Occipital lobe (tissue), 2 donors: Measurements from ENCODE around the gene SUPT6H. TPM values are rescaled to one million over a fixed set of nuclear protein-coding genes. Genes with fewer than 3 reads are reported as not detected.
"Not testable (repeated sequence)": the region's sequence is repeated elsewhere in the genome, so short reads cannot be mapped to it uniquely, and the experiment has no call there.

Experiments
- DNase-seq: peaks from one replicate; lab custom pipeline; 2025; lab: John Stamatoyannopoulos, UW
- total RNA-seq: library from RNA; depleted of rRNA; stranded (reverse); fragments of >200 nt; gene quantifications from one replicate; pipeline ENCODE4 v1.2.3, GENCODE V29; 2014

Gene SUPT6H
- total RNA-seq, 1 donor from 2014 or later, result 32.3 TPM

GRCh38 chr17:28735242-28735722, 73.3 kb downstream of the SUPT6H start:
- DNase-seq, result no peak

- DNase-seq, result not testable (repeated sequence)
Observed at GRCh38 chr17:28735913-28736769, 74.1 kb downstream of the SUPT6H start.

GRCh38 chr17:28737316-28737715, 75.3 kb downstream of the SUPT6H start:
- no peak for DNase-seq

GRCh38 chr17:28737770-28738679, 76.0 kb downstream of the SUPT6H start:
- DNase-seq, result no peak

GRCh38 chr17:28738680-28739384, 76.8 kb downstream of the SUPT6H start:
- DNase-seq, result no peak

- no peak for DNase-seq
Observed at GRCh38 chr17:28740406-28741357, 78.7 kb downstream of the SUPT6H start.

GRCh38 chr17:28741358-28742349, 79.6 kb downstream of the SUPT6H start:
- no peak for DNase-seq

- peak; percentile 53 for DNase-seq
Observed at GRCh38 chr17:28743243-28744103, 81.5 kb downstream of the SUPT6H start, which contains the start of gene TRAF4. TSS of gene TRAF4 (plus strand) at chr17:28744011. CDS start at chr17:28744113, 102 bp downstream.

- no peak for DNase-seq
Observed at GRCh38 chr17:28744104-28744971, 82.3 kb downstream of the SUPT6H start.

GRCh38 chr17:28744972-28745785, 83.2 kb downstream of the SUPT6H start:
- DNase-seq, result peak; percentile 83

GRCh38 chr17:28745786-28746411, 83.9 kb downstream of the SUPT6H start:
- DNase-seq, result no peak

- peak; percentile 50 for DNase-seq
Observed at GRCh38 chr17:28746611-28747050, 84.6 kb downstream of the SUPT6H start.

- peak; percentile 23 for DNase-seq
Observed at GRCh38 chr17:28747051-28747691, 85.2 kb downstream of the SUPT6H start.

GRCh38 chr17:28747801-28748750, 86.1 kb downstream of the SUPT6H start:
- no peak for DNase-seq
